Occipital lobe (tissue), 2 donors: ENCODE measurements around the gene SMARCD3. TPM values are rescaled to one million over a fixed set of nuclear protein-coding genes. Genes with fewer than 3 reads are reported as not detected.

Experiments used
- DNase-seq: peaks from one replicate; lab custom pipeline; 2025; lab: John Stamatoyannopoulos, UW
- total RNA-seq: library from RNA; depleted of rRNA; stranded (reverse); fragments of >200 nt; gene quantifications from one replicate; pipeline ENCODE4 v1.2.3, GENCODE V29; 2014

SMARCD3 gene
- total RNA-seq, 1 donor from 2014 or later, result 147 TPM

- no peak for DNase-seq
Measured at GRCh38 chr7:151237244-151238189, 11.0 kb downstream of the SMARCD3 start.

GRCh38 chr7:151236406-151236805 is 12.1 kb downstream of the SMARCD3 start:
- no peak for DNase-seq

- DNase-seq, result no peak
Measured at GRCh38 chr7:151235091-151235787, 13.3 kb downstream of the SMARCD3 start.

- DNase-seq, result no peak
Measured at GRCh38 chr7:151233804-151234203, 14.7 kb downstream of the SMARCD3 start.

GRCh38 chr7:151232917-151233701 is 15.4 kb downstream of the SMARCD3 start:
- DNase-seq, result peak; percentile 75

GRCh38 chr7:151232091-151232916 is 16.2 kb downstream of the SMARCD3 start, which contains the start of gene CHPF2:
TSS of gene CHPF2 (plus strand) at chr7:151232483. CDS start at chr7:151234012, 1,529 bp downstream.
- DNase-seq, result peak; percentile 88

GRCh38 chr7:151231080-151231479 is 17.4 kb downstream of the SMARCD3 start:
- DNase-seq, result no peak

GRCh38 chr7:151229249-151229648 is 19.2 kb downstream of the SMARCD3 start:
- no peak for DNase-seq

GRCh38 chr7:151228024-151228866 is 20.2 kb downstream of the SMARCD3 start:
- no peak for DNase-seq

- peak; percentile 100 for DNase-seq
Measured at GRCh38 chr7:151226875-151227782, 21.4 kb downstream of the SMARCD3 start, which contains the start of gene ABCF2. TSS of gene ABCF2 (minus strand) at chr7:151227205. CDS start at chr7:151226458, 747 bp downstream.

GRCh38 chr7:151226560-151226874 is 22.0 kb downstream of the SMARCD3 start:
- DNase-seq, result no peak

GRCh38 chr7:151225948-151226510 is 22.5 kb downstream of the SMARCD3 start:
- DNase-seq, result no peak

GRCh38 chr7:151223728-151224127 is 24.8 kb downstream of the SMARCD3 start:
- no peak for DNase-seq

- no peak for DNase-seq
Measured at GRCh38 chr7:151218170-151218569, 30.3 kb downstream of the SMARCD3 start.

- DNase-seq, result no peak
Measured at GRCh38 chr7:151215396-151215795, 33.1 kb downstream of the SMARCD3 start.

- DNase-seq, result no peak
Measured at GRCh38 chr7:151213826-151214225, 34.7 kb downstream of the SMARCD3 start.

- DNase-seq, result no peak
Measured at GRCh38 chr7:151212626-151213025, 35.9 kb downstream of the SMARCD3 start.

GRCh38 chr7:151211155-151211772 is 37.2 kb downstream of the SMARCD3 start:
- DNase-seq, result no peak
